Measurements from ENCODE around the gene TNFRSF6B.
"Not testable (repeated sequence)": the region's sequence is repeated elsewhere in the genome, so short reads cannot be mapped to it uniquely, and the experiment has no call there.

The TNFRSF6B gene

GRCh38 chr20:63696628-63697356 is at the start of gene TNFRSF6B:
TNFRSF6B (plus strand) TSS chr20:63696652; CDS start chr20:63696768, 116 bp downstream.
- DNase-seq = no peak

- peak; percentile 48 for DNase-seq
These were observed 48.3 kb upstream of the TNFRSF6B start for GRCh38 chr20:63648190-63648589.

- no peak for DNase-seq
These were observed 47.4 kb upstream of the TNFRSF6B start for GRCh38 chr20:63648895-63649589.

- DNase-seq = not testable (repeated sequence)
These were observed 46.0 kb upstream of the TNFRSF6B start for GRCh38 chr20:63650486-63650885.

GRCh38 chr20:63651942-63652191 is 44.6 kb upstream of the TNFRSF6B start:
- DNase-seq = no peak

GRCh38 chr20:63652192-63652980 is 44.1 kb upstream of the TNFRSF6B start:
- peak; percentile 61 for DNase-seq

- peak; percentile 96 for DNase-seq
These were observed 43.1 kb upstream of the TNFRSF6B start, which contains the start of gene STMN3 for GRCh38 chr20:63653041-63653973. STMN3 (minus strand) TSS chr20:63653424; CDS start chr20:63653345, 79 bp downstream.

- no peak for DNase-seq
These were observed 42.3 kb upstream of the TNFRSF6B start for GRCh38 chr20:63653974-63654668.

GRCh38 chr20:63655249-63655648 is 41.2 kb upstream of the TNFRSF6B start:
- no peak for DNase-seq

- DNase-seq = no peak
These were observed 40.0 kb upstream of the TNFRSF6B start for GRCh38 chr20:63656451-63656850.

GRCh38 chr20:63657260-63657936 is 39.1 kb upstream of the TNFRSF6B start:
- peak; percentile 46 for DNase-seq

GRCh38 chr20:63657937-63658748 is 38.3 kb upstream of the TNFRSF6B start, which contains the start of gene RTEL1:
RTEL1 (plus strand) TSS chr20:63658312; CDS start chr20:63659403, 1,091 bp downstream.
- DNase-seq = peak; percentile 95

GRCh38 chr20:63658749-63659187 is 37.7 kb upstream of the TNFRSF6B start:
- peak; percentile 69 for DNase-seq

- no peak for DNase-seq
These were observed 37.1 kb upstream of the TNFRSF6B start for GRCh38 chr20:63659370-63659769.

GRCh38 chr20:63660174-63660573 is 36.3 kb upstream of the TNFRSF6B start:
- DNase-seq = not testable (repeated sequence)

- no peak for DNase-seq
These were observed 35.8 kb upstream of the TNFRSF6B start for GRCh38 chr20:63660622-63661021.

GRCh38 chr20:63661108-63661507 is 35.3 kb upstream of the TNFRSF6B start:
- no peak for DNase-seq

- no peak for DNase-seq
These were observed 34.3 kb upstream of the TNFRSF6B start for GRCh38 chr20:63661959-63662812.

- DNase-seq = no peak
These were observed 33.7 kb upstream of the TNFRSF6B start for GRCh38 chr20:63662813-63663189.

Measured in hematopoietic multipotent progenitor cell treated with erythropoietin and hydrocortisone succinate and interleukin-3 and kit ligand, for 4 days (in vitro differentiated cells).